Retinal pigment epithelial cell (primary cell): ENCODE measurements around the gene ANK2.

ENCODE experiments used
- DNase-seq: peaks from one replicate; pipeline ENCODE4 v3.0.0-alpha.2; 2010; ENCODE audit warnings: low read depth
- H3K4me3 ChIP-seq: 2 replicates; pipeline ENCODE4 v1.5.1; 2011; ENCODE audit warnings: mild to moderate bottlenecking, low read length, control low read depth, moderate library complexity
- TF ChIP-seq, protein P1 (sequence below): conservative IDR thresholded peaks from 2 replicates; pipeline ENCODE4 v1.5.1; 2011; ENCODE audit warnings: low read depth, low read length, control low read depth, inconsistent platforms

The ANK2 gene

DNA sequence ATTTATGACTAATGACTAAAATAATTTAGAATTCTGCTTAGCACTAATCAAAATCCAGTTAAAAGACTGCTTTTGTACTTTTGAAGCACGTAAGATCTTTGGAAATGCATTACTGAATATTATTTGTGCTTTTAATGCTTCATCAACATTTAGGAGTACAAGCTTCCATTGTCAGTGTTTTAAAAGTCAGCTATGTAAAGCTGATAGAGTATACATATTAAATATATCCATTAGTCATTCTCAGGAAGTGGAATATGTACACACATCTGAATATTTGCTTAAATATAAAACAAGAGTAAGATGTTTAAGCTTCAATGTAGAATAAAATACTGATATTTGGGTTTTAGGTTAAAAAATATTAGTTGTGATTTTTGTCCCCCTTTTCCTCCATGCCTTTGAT lies 54.1 kb downstream of the ANK2 start:
- no peak for DNase-seq
- H3K4me3 ChIP-seq: no peak overlapping the region
- TF ChIP-seq, protein P1, sequence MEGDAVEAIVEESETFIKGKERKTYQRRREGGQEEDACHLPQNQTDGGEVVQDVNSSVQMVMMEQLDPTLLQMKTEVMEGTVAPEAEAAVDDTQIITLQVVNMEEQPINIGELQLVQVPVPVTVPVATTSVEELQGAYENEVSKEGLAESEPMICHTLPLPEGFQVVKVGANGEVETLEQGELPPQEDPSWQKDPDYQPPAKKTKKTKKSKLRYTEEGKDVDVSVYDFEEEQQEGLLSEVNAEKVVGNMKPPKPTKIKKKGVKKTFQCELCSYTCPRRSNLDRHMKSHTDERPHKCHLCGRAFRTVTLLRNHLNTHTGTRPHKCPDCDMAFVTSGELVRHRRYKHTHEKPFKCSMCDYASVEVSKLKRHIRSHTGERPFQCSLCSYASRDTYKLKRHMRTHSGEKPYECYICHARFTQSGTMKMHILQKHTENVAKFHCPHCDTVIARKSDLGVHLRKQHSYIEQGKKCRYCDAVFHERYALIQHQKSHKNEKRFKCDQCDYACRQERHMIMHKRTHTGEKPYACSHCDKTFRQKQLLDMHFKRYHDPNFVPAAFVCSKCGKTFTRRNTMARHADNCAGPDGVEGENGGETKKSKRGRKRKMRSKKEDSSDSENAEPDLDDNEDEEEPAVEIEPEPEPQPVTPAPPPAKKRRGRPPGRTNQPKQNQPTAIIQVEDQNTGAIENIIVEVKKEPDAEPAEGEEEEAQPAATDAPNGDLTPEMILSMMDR: no peak

DNA sequence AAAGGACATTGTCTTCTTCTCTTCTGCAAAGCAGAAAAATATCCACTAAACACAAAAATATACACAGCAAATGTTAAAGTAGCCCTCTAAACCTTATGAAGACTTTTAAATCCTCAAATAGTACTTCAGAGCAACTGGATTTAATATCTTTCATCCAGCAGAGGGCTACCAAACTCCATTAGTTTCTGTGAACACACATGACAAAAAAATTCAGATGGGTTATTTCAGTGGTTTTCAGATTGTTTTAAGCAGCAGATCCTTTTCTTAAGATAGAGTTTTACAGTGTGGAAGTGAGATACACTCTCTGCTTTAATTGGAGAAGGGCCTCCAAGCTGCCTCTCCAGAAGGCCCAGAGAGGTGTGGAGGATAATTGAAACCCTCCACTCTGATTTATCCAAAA lies 56.7 kb downstream of the ANK2 start:
- H3K4me3 ChIP-seq: no peak overlapping the region
- peak; percentile 22 for DNase-seq
- TF ChIP-seq, protein P1: peak; percentile 53

DNA sequence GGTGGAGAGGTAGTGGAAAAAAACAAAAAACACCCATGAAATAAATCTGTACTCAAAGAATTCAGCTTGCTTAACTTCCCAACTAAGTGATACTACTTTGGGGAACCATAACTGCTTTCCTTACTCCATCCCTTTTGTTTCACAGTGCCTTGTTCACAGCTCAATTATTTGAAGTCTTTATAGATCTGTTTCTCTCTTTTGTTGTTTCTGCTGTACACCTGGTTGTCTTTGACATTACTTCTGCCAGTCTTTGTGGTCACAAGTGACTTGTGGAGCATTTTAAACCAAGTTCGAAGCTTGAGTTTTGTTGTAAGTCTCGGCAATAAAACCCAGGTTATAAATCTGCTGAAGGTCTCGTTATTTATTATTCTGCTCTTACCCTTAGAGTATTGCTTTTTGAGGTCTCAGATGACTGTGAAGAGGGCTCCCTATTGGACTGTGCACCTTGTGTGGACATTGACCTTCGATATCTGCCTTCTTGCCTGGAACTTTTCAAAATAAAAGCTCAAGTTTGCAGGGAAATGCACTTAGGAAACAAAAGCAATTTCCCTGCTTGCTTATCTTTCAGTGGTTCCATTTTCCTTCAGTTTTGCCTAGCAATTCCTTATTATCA lies 59.8 kb downstream of the ANK2 start:
- H3K4me3 ChIP-seq: no peak overlapping the region
- no peak for DNase-seq
- TF ChIP-seq, protein P1: no peak

DNA sequence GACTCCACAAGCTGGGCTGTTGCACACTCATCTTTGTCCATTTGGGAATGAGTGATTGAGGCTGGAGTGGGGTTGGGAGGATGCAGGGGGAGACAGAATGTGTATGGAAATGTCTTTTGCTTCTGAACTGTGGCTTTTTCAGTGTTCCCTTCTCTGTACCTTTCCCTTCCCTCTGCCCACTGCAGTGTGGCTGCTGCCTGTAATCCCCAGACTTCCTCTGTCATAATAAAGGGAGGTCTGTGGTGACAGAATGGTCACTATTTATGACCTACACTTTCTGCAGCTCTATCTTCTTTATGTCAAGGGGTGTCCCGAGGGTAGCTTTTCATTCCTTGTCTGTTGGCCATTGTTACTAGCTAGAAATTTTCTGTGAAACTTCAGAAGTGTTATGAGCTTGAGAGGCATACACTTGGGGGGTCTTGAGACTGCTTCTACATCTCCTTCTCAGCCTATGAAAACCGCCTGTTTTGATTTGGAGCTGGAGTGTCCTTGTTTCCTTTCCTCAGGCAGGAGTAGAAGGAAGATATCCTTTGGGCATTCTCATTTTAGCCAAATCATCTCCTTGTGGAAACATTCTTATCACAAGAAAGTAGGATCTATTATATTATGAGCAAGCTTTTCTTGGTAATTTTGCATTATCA lies 63.0 kb downstream of the ANK2 start:
- DNase-seq: no peak
- H3K4me3 ChIP-seq: no peak overlapping the region
- TF ChIP-seq, protein P1: no peak

DNA sequence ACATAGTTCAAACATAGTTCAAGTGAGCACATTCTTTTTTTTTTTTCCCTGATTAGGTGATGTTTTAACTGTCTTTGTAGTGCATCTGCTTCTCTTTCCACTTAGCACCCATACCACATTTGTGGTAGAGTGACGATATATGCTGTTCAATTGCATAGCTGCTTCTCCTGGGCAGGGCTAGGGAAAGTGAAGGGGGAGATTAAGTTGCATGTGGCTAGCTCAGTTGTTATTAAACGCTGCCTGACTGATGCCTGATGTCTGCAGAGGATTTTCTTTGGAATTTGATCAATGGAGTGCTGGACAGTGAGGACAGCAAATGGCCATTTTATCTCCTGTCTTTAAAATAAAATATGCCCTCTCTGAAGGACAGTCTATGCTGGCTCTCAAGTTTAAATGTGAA lies 63.7 kb downstream of the ANK2 start:
- DNase-seq: no peak
- no peak overlapping the region for H3K4me3 ChIP-seq
- TF ChIP-seq, protein P1: no peak

DNA sequence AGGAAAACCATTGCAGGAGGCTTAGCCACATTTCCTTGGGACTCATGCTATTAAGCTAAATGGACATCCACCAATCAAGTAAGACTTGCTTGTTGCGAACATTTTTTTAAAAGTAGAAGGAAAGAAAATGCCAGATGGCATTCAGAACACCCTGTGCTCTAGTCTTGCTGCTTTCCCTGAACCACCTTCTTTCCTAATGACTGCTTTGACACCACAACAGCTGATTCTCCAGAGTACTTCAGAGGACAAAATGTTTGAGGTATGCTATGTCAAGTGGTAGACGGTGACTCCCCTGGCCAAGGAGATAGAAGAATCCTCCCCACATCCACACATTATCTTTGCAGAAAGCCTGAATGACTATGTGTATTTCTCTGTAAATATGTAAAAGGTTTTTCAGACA lies 65.4 kb downstream of the ANK2 start:
- DNase-seq: no peak
- H3K4me3 ChIP-seq: no peak overlapping the region
- TF ChIP-seq, protein P1: no peak
